HuH-7.5 (cell line): ENCODE data around the gene TMED5.
A peak's percentile ranks its signal among the peaks of the same experiment; 100 is the strongest.
"Not testable (repeated sequence)": the region's sequence is repeated elsewhere in the genome, so short reads cannot be mapped to it uniquely, and the experiment has no call there.

Experiments used
- DNase-seq: peaks from one replicate; pipeline ENCODE4 v3.0.0; 2011; ENCODE audit warnings: low spot score

Gene TMED5

GRCh38 chr1:93171549-93172034 is 8.6 kb downstream of the TMED5 start:
- no peak for DNase-seq

- DNase-seq, result not testable (repeated sequence)
These were observed 10.0 kb downstream of the TMED5 start for GRCh38 chr1:93170141-93170678.

DNA sequence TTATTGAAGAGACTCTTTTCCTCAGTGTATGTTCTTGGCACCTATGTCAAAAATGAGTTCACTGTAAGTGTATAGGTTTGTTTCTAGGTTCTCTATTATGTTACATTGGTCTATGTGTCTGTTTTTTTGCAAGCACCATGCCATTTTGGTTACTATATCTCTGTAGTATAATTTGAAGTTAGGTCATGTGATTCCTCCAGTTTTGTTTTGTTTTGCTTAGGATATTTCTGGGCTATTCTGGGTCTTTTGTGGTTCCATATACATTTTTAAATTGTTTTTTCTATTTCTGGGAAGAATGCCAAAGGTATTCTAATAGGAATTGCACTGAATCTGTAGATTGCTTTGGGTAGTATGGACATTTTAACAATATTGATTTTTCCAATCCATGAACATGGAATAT is 13.2 kb downstream of the TMED5 start:
- no peak for DNase-seq

DNA sequence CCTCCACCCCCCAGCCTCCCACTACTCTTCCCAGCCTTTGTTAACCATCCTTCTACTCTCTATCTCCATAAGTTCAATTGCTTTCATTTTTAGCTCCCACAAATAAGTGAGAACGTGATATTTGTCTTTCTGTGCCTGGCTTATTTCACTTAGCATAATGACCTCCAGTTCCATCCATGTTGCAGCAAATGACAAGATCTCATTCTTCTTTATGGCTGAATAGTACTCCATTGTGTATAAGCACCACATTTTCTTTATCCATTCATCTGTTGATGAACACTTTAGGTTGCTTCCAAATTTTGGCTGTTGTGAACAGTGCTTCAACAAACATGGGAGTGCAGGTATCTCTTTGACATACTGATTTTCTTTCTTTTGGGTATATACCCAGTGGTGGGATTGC is 14.3 kb downstream of the TMED5 start:
- DNase-seq, result not testable (repeated sequence)

- DNase-seq, result no peak
These were observed 15.4 kb downstream of the TMED5 start for GRCh38 chr1:93164816-93165215.

DNA sequence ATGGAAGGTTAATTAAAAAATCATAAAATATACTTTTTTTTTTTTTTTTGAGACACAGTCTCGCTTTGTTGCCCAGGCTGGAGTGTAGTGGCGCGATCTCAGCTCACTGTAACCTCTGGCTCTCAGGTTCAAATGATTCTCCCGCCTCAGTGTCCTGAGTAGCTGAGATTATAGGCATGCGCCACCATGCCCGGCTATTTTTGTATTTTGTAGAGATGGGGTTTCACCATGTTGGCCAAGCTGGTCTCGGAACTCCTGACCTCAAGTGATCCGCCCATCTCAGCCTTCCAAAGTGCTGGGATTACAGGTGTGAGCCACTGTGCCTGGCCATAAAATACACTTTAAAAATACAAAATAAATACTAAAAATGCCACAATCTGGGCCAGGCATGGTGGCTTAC is 16.9 kb downstream of the TMED5 start:
- DNase-seq, result not testable (repeated sequence)

DNA sequence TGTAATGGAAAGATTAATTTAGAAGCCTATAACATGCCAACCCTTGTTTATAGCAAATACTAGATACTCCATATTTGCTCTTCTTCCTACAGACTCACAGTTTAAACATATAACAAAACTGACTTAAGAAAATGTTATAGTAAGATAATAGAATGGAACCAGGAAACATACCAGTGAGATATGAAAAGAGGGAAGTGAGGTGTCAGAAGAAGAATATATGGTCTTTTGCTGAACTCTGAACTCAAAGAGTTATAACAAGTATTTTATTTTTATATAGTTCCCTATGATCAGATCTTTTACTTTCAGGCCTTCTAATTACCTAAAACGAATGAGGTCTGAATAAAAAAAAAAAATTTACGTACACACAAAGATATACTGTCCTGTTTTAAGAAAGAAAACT is 20.9 kb downstream of the TMED5 start:
- no peak for DNase-seq

GRCh38 chr1:93155335-93155734 is 24.9 kb downstream of the TMED5 start:
- DNase-seq, result no peak

DNA sequence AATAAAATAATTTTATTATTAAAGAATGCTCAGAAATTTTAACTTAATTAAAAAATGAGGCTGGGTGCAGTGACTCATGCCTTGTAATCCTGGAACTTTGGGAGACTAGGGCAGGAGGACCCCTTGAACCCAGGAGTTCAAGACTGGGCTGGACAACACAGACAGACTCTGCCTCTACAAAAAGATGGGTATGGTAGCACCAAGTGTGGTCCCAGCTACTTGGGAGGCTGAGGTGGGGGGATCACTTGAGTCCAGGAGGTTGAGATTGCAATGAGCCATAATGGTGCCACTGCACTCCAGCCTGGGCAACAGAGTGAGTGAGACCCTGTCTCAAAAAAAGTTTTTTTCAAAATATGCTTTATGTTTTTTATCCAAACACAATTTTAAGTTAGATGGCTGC is 25.3 kb downstream of the TMED5 start:
- no peak for DNase-seq

- no peak for DNase-seq
These were observed 27.4 kb downstream of the TMED5 start for GRCh38 chr1:93152835-93153234.

DNA sequence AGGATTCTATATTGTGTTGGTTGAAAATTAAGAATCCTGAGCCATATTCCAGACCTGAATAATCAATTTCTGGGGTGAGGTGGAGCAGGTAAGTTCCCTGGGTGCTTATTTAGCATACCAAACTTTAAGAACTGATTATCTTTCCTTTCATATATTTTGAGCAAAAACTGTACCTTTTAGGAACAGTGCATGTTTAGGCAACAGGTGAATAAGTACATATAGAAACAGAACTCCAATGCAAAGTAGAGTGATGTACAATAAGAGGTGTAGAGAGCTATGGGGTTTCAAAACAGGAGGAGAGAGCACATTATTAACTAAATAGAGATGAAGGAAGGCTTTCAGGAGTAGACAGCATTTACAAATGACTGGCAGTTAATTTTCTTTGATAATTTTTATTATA is 28.7 kb downstream of the TMED5 start:
- DNase-seq, result no peak

DNA sequence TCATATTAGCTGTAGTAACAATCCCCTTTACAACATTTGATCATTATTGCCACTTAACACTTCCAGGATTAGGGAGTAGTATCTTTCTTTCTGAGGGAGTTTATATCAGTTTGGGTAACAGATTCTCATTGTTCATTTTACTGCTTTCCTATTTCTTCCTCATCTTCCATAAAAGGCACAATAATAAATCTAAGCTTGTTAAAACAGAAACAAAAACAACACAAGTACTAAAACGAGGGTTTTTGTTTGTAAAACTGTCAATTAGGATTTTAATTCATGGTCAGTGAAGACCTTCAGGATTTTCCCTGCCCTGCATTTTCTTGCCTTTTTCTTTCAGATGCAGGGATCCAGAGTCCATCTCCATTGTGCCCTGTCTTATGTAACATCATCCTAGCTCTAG is 29.5 kb downstream of the TMED5 start:
- no peak for DNase-seq

DNA sequence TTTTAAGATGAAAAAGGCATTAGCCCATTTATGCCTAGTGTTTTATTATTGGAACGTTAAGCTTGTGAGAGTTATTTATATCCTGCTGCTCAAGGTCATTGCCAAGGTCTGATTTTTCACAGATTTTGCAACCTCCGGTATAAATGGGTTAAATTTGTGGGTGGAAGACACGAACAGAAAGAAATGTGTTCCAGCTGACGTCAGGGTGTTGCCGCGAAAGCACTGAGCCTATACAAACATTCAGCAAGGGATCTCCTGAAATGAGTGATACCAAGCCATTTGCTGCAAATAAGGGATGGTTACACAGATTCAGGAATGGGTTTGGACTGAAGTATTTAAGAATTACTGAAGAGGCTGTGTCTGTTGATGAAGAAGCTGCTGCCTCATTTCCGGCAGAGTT is 32.2 kb downstream of the TMED5 start:
- no peak for DNase-seq

GRCh38 chr1:93143769-93144168 is 36.4 kb downstream of the TMED5 start:
- DNase-seq, result no peak

GRCh38 chr1:93143136-93143535 is 37.1 kb downstream of the TMED5 start:
- DNase-seq, result no peak

GRCh38 chr1:93142161-93142560 is 38.1 kb downstream of the TMED5 start:
- DNase-seq, result no peak

DNA sequence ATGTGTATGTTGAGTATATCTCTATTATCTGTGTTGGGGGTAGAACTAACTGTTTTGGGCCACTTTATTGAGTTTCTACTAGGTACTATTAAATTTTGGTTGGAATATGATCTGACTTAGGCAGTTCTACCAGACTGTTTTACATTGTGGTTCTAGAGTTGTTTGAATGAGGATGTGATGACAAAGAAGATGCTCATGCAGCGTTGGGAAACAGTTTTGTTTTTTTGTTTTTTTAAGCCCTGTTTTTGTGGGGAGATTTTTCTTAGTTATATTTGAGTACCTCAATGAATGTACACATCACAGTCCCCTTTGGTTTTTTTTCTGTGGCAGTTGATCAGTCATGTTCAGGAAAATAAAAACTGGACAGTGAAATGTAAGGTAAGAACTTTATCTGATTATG is 40.1 kb downstream of the TMED5 start:
- DNase-seq, result no peak

GRCh38 chr1:93137604-93138292 is 42.5 kb downstream of the TMED5 start:
- DNase-seq, result no peak

DNA sequence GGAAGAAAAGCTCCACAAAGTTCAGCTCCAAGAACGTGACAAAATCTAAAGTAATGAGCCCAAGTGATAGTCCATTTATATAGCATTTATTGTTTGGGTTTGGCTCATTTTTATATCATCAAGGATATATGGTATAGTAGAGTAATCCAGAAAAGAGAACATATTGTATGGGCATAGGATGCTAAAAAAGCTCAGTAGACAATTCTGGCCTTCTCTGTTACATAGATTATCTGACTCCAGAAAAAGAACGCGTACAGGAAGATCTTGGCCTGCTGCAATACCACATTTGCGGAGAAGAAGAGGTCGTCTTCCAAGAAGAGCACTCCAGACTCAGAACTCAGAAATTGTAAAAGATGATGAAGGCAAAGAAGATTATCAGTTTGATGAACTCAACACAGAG is 43.8 kb downstream of the TMED5 start:
- no peak for DNase-seq

DNA sequence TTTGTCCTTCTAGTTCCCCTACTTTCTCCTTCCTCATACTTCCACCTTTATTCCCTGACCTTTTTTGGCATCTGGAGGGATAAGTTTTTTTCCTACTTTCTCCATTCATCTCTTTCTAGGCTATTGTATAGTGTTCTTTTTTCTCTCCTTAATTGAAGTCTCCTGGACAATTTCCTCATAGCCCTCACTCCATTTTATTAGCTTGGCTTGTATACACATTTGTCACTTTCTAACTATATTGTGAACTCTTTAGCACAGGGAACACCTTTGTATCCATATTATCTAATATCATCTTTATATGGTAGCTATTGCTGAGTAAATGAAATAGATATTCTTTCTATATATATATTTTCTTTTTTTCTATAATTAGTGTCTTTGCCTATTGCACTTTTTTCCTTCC is 47.6 kb downstream of the TMED5 start:
- DNase-seq, result no peak

DNA sequence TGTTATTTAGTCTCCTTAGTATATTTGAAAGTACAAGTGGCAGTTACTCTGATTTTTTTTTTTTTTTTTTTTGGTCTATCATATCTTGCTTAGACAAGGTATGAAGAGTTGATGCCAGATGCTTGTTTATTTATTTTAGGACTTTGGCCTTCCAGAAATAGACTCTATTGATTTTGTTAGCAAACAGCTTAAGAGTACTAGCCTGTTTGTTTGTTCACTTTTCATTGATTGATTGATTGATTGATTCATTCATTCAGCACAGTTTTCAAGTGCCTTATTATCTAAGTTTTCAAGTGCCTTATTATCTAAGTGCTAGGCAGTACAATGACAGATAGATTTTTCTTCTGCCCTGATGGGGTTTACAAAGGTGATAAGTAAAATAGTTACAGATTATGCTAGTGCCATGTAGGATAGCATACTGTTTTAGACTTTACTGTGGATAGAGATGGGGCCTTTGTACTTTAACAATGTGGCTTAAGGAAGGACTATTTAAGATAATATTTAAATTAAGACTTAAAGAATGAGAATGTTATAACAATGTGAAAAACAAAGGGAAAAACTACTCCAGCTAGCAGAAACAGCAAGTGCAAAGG is 50.6 kb downstream of the TMED5 start:
- DNase-seq, result peak; percentile 31

- no peak for DNase-seq
These were observed 55.5 kb downstream of the TMED5 start for GRCh38 chr1:93124556-93125355.
